Gastroesophageal sphincter (tissue), 3 donors: ENCODE measurements around the gene SYT8.

ENCODE experiments used
- CTCF ChIP-seq, 4 experiments: fragments of 200-600 bp in 2 of 4; fragments of 450-650 bp in 2 of 4; sonication (generic) in 1 of 4; IDR thresholded peaks; one replicate each; pipeline ENCODE4 v1.5.1; 2017 to 2019; ENCODE audit warnings: antibody characterized with exemption in 4 of 4, mild to moderate bottlenecking in 2 of 4, moderate library complexity in 2 of 4
- EP300 ChIP-seq: sonication (generic); formaldehyde crosslinking; IDR thresholded peaks from one replicate; pipeline ENCODE4 v1.6.1; 2017; ENCODE audit warnings: antibody characterized with exemption, mild to moderate bottlenecking
- POLR2AphosphoS5 ChIP-seq: sonication (generic); formaldehyde crosslinking; IDR thresholded peaks from one replicate; pipeline ENCODE4 v1.6.1; 2017; ENCODE audit warnings: antibody characterized with exemption

- TF ChIP-seq CTCF (IDR thresholded peaks at IDR 0.05) (no peak), POLR2AphosphoS5 (no peak), EP300 (no peak)
These were observed 25.3 kb downstream of the SYT8 start for GRCh38 chr11:1860108-1860507.
